Right lobe of liver (tissue), 4 donors: ENCODE data around the gene KIF3C.

Experiments used
- POLR2A ChIP-seq: fragments of 450-650 bp; IDR thresholded peaks from one replicate; pipeline ENCODE4 v1.6.1; 2017; ENCODE audit warnings: antibody characterized with exemption, mild to moderate bottlenecking
- TF ChIP-seq, protein P1 (sequence below), 4 donors: fragments of 200-600 bp in 3 of 4; fragments of 450-650 bp in 1 of 4; IDR thresholded peaks; one replicate each; pipeline versions ENCODE4 v1.5.1 to v1.8.0; 2016 to 2022; ENCODE audit warnings: antibody characterized with exemption in 4 of 4, mild to moderate bottlenecking in 2 of 4
- donor health status: DM: no; HTN: no; CAD: no.
- donor health status: DM: no; HTN: no; CAD: no.
- donor health status: DM: no; HTN: yes; CAD: no.

DNA sequence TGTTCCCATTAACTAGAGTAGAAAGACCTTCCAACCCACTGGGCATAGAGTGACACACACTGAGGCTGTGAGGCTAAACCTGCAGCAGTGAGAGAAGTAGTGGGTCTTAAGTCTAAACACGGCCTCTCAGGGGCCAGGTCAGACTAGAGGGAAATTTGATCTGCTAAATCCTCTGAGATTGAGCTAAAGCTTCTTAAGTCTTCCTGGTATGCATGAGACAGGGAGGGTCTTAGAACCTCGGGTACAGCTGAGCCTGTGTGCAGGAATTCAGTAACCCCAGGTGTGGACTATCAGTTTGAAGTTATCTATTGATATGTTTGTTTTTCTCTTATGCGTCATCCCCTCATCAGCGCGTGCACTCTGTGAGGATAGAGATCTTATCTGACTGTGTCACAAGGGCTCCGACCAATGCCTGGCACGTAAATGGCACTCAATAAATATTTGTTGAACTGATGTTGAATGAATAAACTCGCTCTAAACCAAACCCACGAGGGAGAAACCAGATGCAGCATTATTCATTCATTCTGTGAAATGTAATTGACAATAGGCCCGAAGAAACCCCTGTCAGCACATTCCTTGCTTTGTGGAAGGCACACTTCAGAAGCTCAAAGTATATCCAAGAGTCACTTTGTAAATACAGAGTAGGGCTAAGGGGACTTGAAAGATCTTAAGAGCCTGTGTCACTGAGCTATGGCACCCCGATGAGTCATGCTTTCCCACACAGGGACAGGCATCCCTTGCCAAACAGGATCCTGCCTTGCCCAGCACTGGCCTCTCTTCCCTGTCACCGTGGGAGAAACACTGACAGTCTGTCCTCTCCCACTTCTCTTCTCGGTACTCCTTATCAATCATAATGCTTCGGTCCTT is 29.9 kb upstream of the KIF3C start:
- TF ChIP-seq, protein P1, sequence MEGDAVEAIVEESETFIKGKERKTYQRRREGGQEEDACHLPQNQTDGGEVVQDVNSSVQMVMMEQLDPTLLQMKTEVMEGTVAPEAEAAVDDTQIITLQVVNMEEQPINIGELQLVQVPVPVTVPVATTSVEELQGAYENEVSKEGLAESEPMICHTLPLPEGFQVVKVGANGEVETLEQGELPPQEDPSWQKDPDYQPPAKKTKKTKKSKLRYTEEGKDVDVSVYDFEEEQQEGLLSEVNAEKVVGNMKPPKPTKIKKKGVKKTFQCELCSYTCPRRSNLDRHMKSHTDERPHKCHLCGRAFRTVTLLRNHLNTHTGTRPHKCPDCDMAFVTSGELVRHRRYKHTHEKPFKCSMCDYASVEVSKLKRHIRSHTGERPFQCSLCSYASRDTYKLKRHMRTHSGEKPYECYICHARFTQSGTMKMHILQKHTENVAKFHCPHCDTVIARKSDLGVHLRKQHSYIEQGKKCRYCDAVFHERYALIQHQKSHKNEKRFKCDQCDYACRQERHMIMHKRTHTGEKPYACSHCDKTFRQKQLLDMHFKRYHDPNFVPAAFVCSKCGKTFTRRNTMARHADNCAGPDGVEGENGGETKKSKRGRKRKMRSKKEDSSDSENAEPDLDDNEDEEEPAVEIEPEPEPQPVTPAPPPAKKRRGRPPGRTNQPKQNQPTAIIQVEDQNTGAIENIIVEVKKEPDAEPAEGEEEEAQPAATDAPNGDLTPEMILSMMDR (IDR thresholded peaks at IDR 0.05) = no peak
- TF ChIP-seq POLR2A = no peak
